Gastroesophageal sphincter (tissue), 4 donors: ENCODE measurements around the gene ADGRE3. TPM values are rescaled to one million over a fixed set of nuclear protein-coding genes. Genes with fewer than 3 reads are reported as not detected.

ENCODE experiments used
- ATAC-seq: fragments of 150-250 bp; one replicate; pipeline ENCODE4 v1.9.1; 2016; ENCODE audit warnings: mild to moderate bottlenecking, moderate library complexity
- H3K27ac ChIP-seq, 4 donors: fragments of 200-600 bp; sonication (generic) in 3 of 4; 1 replicate in 3 of 4; 2 replicates in 1 of 4; pipeline ENCODE4 v1.5.1; 2016 to 2019
- H3K27me3 ChIP-seq: fragments of 200-600 bp; sonication (generic); one replicate; pipeline ENCODE4 v1.5.1; 2019
- H3K36me3 ChIP-seq, 2 donors: fragments of 200-600 bp; sonication (generic); one replicate each; pipeline ENCODE4 v1.5.1; 2019; ENCODE audit warnings: control low read depth in 1 of 2
- H3K4me1 ChIP-seq, 3 donors: fragments of 200-600 bp; sonication (generic); 1 replicate in 2 of 3; 2 replicates in 1 of 3; pipeline ENCODE4 v1.5.1; 2016 to 2019; ENCODE audit warnings: control low read depth in 2 of 3
- H3K4me3 ChIP-seq, 2 donors: fragments of 200-600 bp; sonication (generic); one replicate each; pipeline ENCODE4 v1.5.1; 2019; ENCODE audit warnings: mild to moderate bottlenecking in 1 of 2, moderate library complexity in 1 of 2
- H3K9me3 ChIP-seq, 3 donors: fragments of 200-600 bp; sonication (generic); one replicate each; pipeline ENCODE4 v1.5.1; 2017 to 2019; ENCODE audit warnings: control low read depth in 2 of 3
- EP300 ChIP-seq: sonication (generic); formaldehyde crosslinking; IDR thresholded peaks from one replicate; pipeline ENCODE4 v1.6.1; 2017; ENCODE audit warnings: antibody characterized with exemption, mild to moderate bottlenecking
- POLR2A ChIP-seq, 2 donors: fragments of 450-650 bp; IDR thresholded peaks; one replicate each; pipeline ENCODE4 v1.6.1; 2017; ENCODE audit warnings: antibody characterized with exemption in 2 of 2, mild to moderate bottlenecking in 2 of 2, moderate library complexity in 1 of 2
- POLR2AphosphoS5 ChIP-seq: sonication (generic); formaldehyde crosslinking; IDR thresholded peaks from one replicate; pipeline ENCODE4 v1.6.1; 2017; ENCODE audit warnings: antibody characterized with exemption
- WGBS, 2 donors: methylation state at CpG; one replicate each; pipeline ENCODE4 v1.1.5; 2018; ENCODE audit warnings: low coverage in 1 of 2; 5-methylcytosine and 5-hydroxymethylcytosine counted together
- total RNA-seq, 4 donors: library from RNA; depleted of rRNA; stranded (reverse); fragments of >200 nt; gene quantifications; one replicate each; pipeline ENCODE4 v1.1.0, GENCODE V29; 2016
- TF ChIP-seq, protein P1 (sequence below), 4 experiments: fragments of 200-600 bp in 2 of 4; fragments of 450-650 bp in 2 of 4; sonication (generic) in 1 of 4; IDR thresholded peaks; one replicate each; pipeline ENCODE4 v1.5.1; 2017 to 2019; ENCODE audit warnings: antibody characterized with exemption in 4 of 4, mild to moderate bottlenecking in 2 of 4, moderate library complexity in 2 of 4

The ADGRE3 gene, protein sequence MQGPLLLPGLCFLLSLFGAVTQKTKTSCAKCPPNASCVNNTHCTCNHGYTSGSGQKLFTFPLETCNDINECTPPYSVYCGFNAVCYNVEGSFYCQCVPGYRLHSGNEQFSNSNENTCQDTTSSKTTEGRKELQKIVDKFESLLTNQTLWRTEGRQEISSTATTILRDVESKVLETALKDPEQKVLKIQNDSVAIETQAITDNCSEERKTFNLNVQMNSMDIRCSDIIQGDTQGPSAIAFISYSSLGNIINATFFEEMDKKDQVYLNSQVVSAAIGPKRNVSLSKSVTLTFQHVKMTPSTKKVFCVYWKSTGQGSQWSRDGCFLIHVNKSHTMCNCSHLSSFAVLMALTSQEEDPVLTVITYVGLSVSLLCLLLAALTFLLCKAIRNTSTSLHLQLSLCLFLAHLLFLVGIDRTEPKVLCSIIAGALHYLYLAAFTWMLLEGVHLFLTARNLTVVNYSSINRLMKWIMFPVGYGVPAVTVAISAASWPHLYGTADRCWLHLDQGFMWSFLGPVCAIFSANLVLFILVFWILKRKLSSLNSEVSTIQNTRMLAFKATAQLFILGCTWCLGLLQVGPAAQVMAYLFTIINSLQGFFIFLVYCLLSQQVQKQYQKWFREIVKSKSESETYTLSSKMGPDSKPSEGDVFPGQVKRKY
- not detected for total RNA-seq

DNA sequence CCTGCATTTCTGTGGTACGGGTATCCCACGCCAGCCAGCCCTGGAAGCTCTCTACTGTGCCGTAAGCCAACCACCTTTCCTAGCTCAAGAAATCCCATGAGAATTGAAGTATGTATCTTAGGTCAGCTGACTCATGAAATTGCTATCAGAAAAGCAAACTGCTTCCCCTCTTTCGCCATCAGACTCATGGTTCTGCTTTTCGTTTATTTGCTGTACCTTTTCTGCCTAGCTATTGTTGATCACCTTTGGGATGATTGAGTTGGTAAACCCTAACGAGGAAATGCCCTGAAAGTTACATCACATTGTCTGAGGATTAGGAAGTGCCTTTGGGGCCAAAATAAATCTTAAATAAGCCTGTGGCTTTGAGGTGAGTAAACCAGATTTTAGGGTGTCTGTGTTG is at the start of gene ADGRE3:
ADGRE3 (minus strand) TSS at position 81 of the 400 bp plus-strand sequence; CDS start at position 7, 74 bp downstream.
- WGBS, 2 donors = 65 to 69% methylated on average over 2 to 6 of the region's 6 CpGs
- Histone ChIP-seq H3K27ac (no peak within 1 kb of the TSS), H3K4me1 (no peaks in the 10 kb centered on the region), H3K4me3 (no peak within 1 kb of the TSS), H3K36me3 (no peaks in the 10 kb centered on the region), H3K27me3 (peaks cover 63% of the 10 kb centered on the region), H3K9me3 (peaks cover 0 to 16% (median 0%) of the 10 kb centered on the region in 3 donors)
- no peak for ATAC-seq
- TF ChIP-seq EP300 (no peak), POLR2AphosphoS5 (no peak), POLR2A (IDR thresholded peaks at IDR 0.05) (no peak)
- TF ChIP-seq, protein P1, sequence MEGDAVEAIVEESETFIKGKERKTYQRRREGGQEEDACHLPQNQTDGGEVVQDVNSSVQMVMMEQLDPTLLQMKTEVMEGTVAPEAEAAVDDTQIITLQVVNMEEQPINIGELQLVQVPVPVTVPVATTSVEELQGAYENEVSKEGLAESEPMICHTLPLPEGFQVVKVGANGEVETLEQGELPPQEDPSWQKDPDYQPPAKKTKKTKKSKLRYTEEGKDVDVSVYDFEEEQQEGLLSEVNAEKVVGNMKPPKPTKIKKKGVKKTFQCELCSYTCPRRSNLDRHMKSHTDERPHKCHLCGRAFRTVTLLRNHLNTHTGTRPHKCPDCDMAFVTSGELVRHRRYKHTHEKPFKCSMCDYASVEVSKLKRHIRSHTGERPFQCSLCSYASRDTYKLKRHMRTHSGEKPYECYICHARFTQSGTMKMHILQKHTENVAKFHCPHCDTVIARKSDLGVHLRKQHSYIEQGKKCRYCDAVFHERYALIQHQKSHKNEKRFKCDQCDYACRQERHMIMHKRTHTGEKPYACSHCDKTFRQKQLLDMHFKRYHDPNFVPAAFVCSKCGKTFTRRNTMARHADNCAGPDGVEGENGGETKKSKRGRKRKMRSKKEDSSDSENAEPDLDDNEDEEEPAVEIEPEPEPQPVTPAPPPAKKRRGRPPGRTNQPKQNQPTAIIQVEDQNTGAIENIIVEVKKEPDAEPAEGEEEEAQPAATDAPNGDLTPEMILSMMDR (IDR thresholded peaks at IDR 0.05) = no peak

DNA sequence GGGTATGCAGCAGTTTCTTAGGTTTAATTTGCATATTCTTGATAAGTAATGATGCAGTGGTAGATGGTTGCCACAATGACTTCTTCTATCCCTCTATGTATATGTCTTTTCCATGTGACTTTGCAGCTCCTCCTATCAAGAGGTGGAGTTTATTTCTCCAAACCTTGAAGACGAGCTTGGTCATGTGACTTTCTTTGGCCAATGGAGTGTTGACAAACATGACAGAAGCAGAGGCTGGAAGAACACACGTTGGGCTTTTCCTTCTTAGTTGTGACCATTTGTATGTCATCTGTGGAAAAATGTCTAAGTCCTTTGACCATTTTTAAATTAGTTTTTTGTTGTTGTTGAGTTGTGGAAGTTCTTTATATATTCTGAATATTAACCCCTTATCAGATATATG is 47.5 kb upstream of the ADGRE3 start:
- no peak for ATAC-seq
- no peak for TF ChIP-seq POLR2AphosphoS5
- no peak for TF ChIP-seq POLR2A (IDR thresholded peaks at IDR 0.05)
- WGBS, 2 donors = 73 to 78% methylated on average over 2 of the region's 2 CpGs
- Histone ChIP-seq H3K4me3 (no peak overlapping the region), H3K4me1 (no peaks in the 10 kb centered on the region), H3K9me3 (peaks cover 5 to 100% (median 10%) of the 10 kb centered on the region in 3 donors), H3K36me3 (peaks cover 14 to 78% of the 10 kb centered on the region in 2 donors), H3K27ac (no peak overlapping the region), H3K27me3 (no peaks in the 10 kb centered on the region)

DNA sequence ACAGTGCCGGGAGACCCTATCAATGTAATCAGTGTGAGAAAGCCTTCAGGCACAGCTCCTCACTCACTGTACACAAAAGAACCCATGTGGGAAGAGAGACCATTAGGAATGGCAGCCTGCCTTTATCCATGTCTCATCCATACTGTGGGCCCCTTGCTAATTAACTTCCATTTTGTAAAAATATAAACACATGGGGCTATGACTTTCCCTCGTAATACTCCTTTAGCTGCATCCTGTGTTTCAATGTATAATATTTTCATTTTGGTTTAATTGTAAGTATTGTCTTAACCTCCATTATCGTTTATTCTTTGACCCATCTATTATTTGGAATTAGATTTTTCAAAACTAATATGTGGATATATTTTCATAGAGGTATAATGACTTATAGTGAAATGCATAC is 44.5 kb upstream of the ADGRE3 start:
- Histone ChIP-seq H3K27ac (no peak overlapping the region), H3K9me3 (peaks cover 5 to 100% (median 14%) of the 10 kb centered on the region in 3 donors), H3K36me3 (peaks cover 27 to 100% of the 10 kb centered on the region in 2 donors), H3K4me1 (no peaks in the 10 kb centered on the region), H3K4me3 (no peak overlapping the region), H3K27me3 (no peaks in the 10 kb centered on the region)
- 97 to 98% methylated on average over 3 of the region's 3 CpGs for WGBS, 2 donors
- ATAC-seq = no peak
- TF ChIP-seq POLR2AphosphoS5 (no peak), EP300 (no peak), POLR2A (IDR thresholded peaks at IDR 0.05) (no peak)
- TF ChIP-seq, protein P1 (IDR thresholded peaks at IDR 0.05) = no peak

DNA sequence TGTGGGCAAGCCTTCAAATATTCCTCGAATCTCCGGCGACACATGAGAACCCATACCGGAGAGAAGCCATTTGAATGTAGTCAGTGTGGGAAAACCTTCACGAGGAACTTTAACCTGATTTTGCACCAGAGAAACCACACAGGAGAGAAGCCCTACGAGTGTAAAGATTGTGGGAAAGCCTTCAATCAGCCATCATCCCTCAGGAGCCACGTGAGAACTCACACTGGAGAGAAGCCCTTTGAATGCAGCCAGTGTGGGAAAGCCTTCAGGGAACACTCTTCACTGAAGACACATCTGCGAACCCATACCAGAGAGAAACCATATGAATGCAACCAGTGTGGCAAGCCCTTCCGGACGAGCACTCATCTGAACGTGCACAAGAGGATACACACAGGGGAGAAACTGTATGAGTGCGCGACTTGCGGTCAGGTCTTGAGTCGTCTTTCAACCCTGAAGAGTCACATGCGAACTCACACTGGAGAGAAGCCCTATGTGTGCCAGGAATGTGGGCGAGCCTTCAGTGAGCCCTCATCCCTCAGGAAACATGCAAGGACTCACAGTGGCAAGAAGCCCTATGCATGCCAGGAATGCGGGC is 44.0 kb upstream of the ADGRE3 start:
- WGBS, 2 donors = 92 to 97% methylated on average over 9 to 10 of the region's 18 CpGs
- ATAC-seq = no peak
- TF ChIP-seq EP300 (no peak), POLR2A (IDR thresholded peaks at IDR 0.05) (no peak), POLR2AphosphoS5 (no peak)
- TF ChIP-seq, protein P1 (IDR thresholded peaks at IDR 0.05) = no peak
- Histone ChIP-seq H3K4me1 (no peaks in the 10 kb centered on the region), H3K36me3 (peaks cover 27 to 100% of the 10 kb centered on the region in 2 donors), H3K27ac (no peak overlapping the region), H3K9me3 (peaks cover 5 to 100% (median 14%) of the 10 kb centered on the region in 3 donors), H3K4me3 (no peak overlapping the region), H3K27me3 (no peaks in the 10 kb centered on the region)

DNA sequence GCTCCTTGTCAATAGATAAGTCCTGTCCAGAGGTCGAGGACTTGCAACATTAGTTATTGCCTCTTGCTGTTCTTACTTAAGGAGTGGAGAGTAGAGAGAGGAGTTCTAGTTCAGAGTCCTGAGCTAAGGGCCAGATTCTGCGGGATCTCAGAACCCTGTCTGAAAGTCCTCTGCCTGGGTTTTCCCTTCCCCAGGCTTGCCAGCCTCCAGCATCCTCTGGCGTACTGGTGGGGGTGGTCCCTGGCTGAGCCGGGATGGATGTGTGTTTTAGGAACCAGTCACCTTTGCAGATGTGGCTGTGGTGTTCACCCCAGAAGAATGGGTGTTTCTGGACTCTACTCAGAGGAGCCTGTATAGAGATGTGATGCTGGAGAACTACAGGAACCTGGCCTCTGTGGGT is 41.2 kb upstream of the ADGRE3 start:
- Histone ChIP-seq H3K27me3 (no peaks in the 10 kb centered on the region), H3K27ac (no peak overlapping the region), H3K4me3 (no peak overlapping the region), H3K9me3 (peaks cover 0 to 99% (median 14%) of the 10 kb centered on the region in 3 donors), H3K36me3 (peaks cover 27 to 100% of the 10 kb centered on the region in 2 donors), H3K4me1 (no peaks in the 10 kb centered on the region)
- no peak for ATAC-seq
- TF ChIP-seq, protein P1 (IDR thresholded peaks at IDR 0.05) = no peak
- TF ChIP-seq EP300 = no peak
- TF ChIP-seq POLR2A (IDR thresholded peaks at IDR 0.05) = no peak
- no peak for TF ChIP-seq POLR2AphosphoS5
- 100% methylated on average over 1 of the region's 4 CpGs; no CpG with 5 or more reads in 1 of the 2 donors for WGBS, 2 donors
